Measurements from ENCODE around the gene SIGLEC11.
"Not testable (repeated sequence)": the region's sequence is repeated elsewhere in the genome, so short reads cannot be mapped to it uniquely, and the experiment has no call there.

The SIGLEC11 gene

DNA sequence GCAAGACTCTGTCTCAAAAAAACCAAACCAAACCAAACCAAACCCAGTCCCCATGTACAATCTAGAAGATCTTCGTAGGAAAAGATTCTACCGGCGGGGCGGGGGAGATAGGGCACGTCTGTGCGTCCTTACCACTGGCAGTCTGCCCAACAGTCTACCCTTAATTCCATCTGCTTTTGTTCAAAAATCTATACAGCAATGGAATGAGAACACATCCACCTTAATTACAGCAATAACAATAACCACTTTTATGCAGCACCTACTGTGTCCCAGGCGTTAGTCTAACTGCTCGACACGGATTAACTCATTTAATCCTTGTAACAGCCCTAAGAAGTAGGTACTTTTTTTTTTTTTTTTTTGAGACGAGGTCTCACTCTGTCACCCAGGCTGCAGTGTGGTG, 34.5 kb downstream of the SIGLEC11 start:
- no peak for DNase-seq (ENCODE audit: low read depth in 3 of 3)

GRCh38 chr19:49925486-49925885, 35.5 kb downstream of the SIGLEC11 start:
- DNase-seq (ENCODE audit: low read depth in 3 of 3): no peak

- not testable (repeated sequence) for DNase-seq (ENCODE audit: low read depth in 3 of 3)
Measured at GRCh38 chr19:49924881-49925210, 36.1 kb downstream of the SIGLEC11 start.

- no peak for DNase-seq (ENCODE audit: low read depth in 3 of 3)
Measured at GRCh38 chr19:49924004-49924880, 36.7 kb downstream of the SIGLEC11 start.

DNA sequence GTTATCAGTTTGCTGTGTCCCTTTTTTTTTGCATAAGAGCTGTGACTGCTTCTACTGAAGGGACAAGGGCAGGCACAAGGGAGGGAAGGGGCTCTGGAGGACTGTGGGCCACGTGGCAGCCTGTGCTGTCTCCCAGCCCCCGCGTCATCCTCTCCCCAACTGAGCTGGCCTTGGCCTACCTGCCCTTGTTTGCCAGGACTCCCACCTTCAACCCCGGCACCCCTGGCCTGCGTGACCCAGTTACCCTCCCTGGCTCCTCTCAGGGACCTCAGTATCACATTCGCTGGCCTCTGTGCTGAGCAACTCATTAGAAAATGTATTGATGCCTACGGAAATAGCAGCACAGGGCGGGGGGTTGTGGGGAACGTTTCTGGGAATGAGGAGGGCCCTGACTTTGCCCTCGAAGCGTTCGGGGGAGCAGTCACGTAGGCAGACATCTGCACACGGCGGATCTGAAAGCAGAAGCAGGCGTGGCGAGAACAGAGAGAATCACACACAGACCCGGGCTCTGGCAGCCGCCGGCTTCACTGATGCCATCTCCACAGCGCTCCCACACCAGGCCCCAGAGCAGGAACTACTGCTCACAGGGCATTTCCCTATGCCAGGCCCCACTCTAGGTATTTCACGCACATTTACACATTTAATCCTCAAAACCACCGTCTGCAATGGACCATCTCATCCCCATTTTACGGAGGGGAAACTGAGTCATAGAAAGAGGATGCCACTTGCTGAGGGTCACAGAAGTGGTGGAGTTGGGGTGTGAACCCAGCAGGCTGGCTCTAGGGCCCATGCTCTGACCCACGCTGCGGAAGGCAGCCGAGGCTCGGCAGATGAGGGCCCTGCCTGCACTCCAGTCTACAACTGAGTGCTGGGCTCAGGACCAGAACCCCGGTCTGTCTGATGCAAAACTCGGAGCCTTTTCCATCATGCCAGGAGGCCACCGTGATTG, 37.6 kb downstream of the SIGLEC11 start:
- no peak for DNase-seq (ENCODE audit: low read depth in 3 of 3)

- DNase-seq (ENCODE audit: low read depth in 3 of 3): no peak
Measured at GRCh38 chr19:49921871-49922795, 38.8 kb downstream of the SIGLEC11 start.

DNA sequence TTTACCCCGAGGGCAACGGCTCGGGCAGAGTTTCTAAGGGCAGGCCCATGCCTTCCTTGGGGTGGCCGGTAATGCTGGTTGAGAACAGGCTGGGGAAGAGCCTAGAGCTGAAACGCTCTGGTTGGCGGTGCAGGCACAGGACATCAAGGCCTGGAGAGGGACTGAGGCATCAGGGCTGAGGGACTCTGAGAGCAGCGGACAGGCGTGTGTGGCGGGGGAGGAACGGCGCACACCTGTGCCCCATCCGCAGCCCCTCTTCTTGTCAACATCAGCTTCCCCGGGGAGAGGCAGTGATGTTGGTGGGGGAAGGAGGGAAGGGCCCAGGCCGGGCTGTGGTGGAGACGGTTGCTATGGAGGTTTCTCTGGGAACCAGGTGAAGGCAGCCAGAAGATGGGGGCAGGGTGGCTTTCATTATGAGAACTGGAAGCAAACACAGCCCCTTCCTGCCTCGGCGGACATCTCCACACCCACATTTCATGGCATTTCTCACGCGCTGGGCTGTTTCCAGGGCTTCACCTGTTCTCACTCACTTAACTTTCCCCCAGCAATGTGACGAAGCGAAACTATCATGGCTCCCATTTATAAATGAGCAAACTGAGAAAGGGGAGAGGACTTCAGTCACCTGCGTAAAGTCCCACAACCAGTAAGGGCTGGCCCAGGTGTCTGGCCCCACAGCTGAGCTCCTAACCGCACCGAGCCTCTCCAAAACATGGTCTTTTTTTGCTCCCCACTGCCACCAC, 40.2 kb downstream of the SIGLEC11 start:
- no peak for DNase-seq (ENCODE audit: low read depth in 3 of 3)

- no peak for DNase-seq (ENCODE audit: low read depth in 3 of 3)
Measured at GRCh38 chr19:49918089-49918488, 42.9 kb downstream of the SIGLEC11 start.

DNA sequence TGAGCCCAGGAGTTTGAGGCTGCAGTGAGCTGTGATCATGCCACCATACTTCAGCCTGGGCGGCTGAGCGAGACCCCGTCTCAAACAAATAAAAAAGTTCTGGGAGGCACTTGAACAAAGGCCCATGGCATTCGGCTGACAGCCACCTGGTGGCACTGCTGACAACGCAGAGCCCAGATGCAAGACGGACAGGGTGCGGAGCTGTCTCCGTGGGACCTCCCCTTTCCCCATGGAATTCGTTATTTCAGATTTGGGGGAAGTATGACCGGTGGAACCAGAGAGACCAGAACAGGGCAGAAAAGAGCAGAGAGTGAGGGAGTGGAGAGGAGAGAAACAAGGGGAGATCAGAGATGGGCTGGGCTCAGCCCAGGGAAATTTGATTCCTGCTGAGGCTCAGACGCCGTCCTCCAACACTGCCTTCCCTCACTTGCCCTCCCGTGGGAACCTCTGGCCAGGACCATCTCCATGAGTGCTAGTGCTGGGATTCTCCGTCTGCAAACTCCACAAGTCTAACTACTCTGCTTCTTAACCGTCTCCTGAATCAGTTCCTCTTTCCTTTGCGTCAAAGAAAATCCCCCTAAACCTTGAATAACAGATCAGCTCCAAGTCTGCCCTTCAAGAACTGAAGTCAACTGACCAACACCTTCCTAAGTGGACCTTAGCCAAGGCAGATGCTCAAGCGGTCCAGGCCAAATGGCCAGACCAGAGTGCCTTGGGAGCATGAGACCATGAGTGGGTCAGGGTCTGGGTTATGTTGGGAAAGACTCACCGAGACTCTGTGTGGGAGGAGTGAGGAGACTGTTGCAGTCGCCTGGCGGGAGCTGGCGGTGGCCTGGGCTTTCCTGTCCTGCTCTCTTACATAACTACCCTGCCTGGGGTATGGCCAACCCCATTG, 43.9 kb downstream of the SIGLEC11 start:
- DNase-seq (ENCODE audit: low read depth in 3 of 3): no peak

GRCh38 chr19:49915271-49915670, 45.7 kb downstream of the SIGLEC11 start:
- DNase-seq (ENCODE audit: low read depth in 3 of 3): no peak

DNA sequence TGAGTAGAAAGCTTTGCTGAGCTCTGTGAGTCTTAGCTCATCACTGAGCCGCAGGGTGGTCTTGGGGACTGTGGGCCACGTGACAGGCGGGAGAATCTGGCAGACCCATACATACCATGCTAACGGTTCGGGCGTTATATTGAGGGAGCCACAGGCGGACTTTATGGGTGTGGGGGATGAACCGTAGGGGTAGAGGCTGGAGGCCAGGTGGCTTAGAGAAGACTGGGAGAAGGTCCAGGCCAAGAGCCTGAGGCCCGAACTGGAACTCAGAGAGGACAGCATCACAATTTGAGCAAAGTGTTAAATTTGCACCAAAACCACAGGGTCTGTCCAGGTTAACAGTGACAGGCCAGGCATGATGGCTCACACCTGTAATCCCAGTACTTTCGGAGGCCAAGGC, 47.3 kb downstream of the SIGLEC11 start:
- DNase-seq (ENCODE audit: low read depth in 3 of 3): no peak

DNA sequence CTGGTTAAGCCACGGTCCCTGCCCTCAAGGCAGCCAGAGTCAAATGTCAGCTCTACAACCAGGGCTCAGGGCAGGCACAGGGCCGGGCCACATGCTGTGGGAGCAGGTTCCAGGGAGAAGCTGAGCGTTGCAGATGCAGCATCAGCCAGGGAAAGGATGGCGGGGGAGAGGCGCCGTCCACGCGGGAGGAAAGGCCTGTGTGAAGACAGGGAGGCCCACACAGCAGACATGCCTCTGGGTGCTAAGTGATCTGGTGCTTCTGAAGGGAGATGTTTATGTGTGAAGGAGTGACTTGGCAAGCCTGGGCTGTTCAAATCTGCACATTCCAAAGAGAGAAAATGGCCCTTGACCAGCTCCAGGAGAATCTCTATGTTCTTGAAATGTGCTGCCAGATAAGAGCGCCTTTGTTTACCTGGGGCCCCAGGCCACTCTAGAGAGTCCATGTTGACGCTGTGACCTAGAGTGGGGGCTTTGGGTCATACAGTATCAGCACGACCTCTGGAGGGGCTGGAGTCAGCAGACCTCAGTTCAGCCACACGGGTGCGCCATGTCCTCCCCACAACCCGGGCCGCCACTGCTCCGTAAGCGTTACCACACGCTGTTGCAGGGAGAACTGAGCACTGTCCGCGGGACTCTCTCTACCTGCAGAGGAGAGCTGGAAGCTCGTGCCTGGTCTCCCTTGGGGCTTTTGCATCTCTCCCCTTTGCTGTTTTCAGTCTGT, 47.8 kb downstream of the SIGLEC11 start:
- no peak for DNase-seq (ENCODE audit: low read depth in 3 of 3)

DNA sequence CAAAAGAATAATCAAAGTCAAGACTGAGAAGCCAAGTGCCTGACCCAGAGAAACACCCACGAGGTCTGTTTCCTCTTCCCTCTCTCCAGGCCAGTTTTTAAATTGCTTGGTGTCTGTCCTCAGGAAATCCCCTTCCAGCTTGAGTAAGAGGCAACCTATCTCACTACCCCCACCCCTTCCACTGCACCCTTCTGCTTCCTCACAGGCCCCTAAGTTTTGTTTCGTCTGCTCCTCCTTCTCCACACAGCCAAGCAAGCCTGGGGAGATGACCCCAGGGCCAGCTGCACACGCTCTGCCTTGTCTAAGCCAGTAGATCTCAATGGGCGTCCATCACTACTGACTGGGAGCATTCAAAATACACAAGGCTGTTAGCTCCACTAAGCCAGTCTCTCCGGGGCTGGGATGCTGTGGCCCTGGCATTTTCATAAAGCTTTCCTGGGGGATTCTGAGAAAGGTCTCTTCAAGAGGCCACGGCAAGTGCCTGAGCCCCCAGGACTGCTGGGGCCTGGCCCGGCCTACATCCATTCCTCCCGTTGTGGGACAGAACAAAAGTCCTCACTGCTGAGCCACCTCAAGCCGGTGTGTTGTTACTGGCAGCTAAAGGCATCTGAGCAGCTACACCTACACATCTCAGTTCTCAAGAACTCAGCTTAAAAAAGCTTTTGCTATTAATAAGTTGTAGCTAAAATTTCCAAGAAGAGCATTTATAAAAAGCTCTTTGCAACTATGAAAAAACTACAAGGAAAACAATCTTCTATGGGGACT, 49.4 kb downstream of the SIGLEC11 start:
- no peak for DNase-seq (ENCODE audit: low read depth in 3 of 3)

GRCh38 chr19:49910179-49910578, 50.8 kb downstream of the SIGLEC11 start:
- no peak for DNase-seq (ENCODE audit: low read depth in 3 of 3)

GRCh38 chr19:49908480-49909420, 52.2 kb downstream of the SIGLEC11 start:
- DNase-seq (ENCODE audit: low read depth in 3 of 3): no peak

GRCh38 chr19:49907745-49908446, 53.1 kb downstream of the SIGLEC11 start:
- no peak for DNase-seq (ENCODE audit: low read depth in 3 of 3)

Measured in stimulated activated CD4-positive, alpha-beta T cell treated with anti-CD3 and anti-CD28 coated beads, TNF-alpha, amount 100 ng/mL, for 48 hours (primary cell).